ENCODE results near the gene TYMP.

Gene TYMP

DNA sequence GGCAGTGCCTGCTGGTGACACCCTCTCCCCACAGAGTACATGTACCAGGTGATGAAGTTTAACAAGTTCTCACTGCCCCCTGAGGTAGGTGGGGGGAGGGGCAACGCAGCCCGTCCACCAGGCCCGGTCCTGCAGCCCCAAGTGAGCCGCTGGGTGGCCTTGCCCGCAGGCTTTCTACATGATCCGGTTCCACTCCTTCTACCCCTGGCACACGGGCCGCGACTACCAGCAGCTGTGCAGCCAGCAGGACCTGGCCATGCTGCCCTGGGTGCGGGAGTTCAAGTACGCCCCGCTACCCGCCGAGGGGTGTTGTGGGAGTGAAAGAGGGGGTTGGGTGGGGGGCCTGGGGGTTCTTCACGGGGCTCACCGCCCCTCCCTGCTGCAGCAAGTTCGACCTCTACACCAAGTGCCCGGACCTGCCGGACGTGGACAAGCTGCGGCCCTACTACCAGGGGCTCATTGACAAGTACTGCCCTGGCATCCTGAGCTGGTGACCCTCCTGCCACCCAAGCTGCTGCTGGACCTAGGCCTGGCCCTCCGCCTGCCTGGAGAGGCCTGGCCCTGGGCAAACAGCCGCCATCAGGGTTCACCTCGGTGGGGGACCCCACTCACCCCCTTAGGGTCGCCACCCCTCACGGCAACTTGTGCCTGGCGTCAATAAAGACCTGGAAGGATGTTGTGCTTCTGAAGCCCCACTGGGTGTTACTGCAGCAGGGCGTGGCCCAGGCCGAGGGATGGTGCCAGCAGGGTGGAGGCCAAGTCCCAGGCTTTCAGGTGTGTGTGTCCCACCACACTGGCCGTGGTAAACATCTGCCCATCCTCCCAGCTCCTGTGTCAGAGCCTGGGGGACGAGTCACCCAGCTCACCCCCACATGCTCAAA, 40.2 kb downstream of the TYMP start:
- DNase-seq (ENCODE audit: low read depth, low spot score): no peak

DNA sequence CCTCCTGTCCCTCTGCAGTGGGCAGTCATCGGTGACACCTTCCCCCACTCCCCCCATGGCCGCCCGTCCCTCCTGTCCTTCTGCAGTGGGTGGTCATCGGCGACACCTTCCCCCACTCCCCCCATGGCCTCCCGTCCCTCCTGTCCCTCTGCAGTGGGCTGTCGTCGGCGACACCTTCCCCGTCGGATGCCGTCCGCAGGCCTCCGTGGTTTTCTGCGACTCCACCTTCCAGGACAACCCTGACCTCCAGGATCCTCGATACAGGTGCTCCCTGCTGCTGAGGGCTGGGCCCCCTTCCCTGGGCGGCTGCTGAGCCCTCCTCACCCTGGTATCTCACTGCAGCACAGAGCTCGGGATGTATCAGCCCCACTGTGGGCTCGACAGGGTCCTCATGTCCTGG, 40.9 kb downstream of the TYMP start:
- no peak for DNase-seq (ENCODE audit: low read depth, low spot score)
- H3K4me3 ChIP-seq (ENCODE audit: low read length): no peak overlapping the region

More for the DNA sequence above, 40.2 kb downstream of the TYMP start:
- no peak overlapping the region for H3K4me3 ChIP-seq (ENCODE audit: low read length)

DNA sequence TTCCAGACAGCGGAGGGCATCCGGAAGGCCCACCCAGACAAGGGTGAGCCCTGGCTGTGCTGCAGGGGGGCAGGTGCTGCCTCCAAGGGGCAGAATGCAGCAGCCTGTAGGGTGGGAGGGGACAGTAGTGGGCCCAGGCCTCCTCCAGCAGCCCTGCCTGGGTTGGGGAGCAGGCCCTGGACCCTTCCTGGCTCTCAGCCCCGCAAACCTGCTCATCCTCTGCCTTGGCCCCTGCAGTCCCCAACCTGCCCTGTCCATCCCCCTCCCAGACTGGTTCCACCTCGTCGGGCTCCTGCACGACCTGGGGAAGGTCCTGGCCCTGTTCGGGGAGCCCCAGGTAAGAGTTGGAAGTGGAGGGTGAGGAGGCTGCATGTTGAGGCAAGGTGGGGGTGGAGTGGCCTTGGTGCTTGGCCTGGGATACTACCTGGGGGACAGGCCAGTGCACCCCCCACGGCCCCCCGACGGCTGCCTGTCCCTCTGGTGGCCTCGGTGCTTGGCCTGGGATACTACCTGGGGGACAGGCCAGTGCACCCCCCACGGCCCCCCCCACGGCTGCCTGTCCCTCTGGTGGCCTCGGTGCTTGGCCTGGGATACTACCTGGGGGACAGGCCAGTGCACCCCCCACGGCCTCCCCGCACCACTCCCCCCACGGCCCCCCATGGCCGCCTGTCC, 41.7 kb downstream of the TYMP start:
- no peak for DNase-seq (ENCODE audit: low read depth, low spot score)
- H3K4me3 ChIP-seq (ENCODE audit: low read length): no peak overlapping the region

DNA sequence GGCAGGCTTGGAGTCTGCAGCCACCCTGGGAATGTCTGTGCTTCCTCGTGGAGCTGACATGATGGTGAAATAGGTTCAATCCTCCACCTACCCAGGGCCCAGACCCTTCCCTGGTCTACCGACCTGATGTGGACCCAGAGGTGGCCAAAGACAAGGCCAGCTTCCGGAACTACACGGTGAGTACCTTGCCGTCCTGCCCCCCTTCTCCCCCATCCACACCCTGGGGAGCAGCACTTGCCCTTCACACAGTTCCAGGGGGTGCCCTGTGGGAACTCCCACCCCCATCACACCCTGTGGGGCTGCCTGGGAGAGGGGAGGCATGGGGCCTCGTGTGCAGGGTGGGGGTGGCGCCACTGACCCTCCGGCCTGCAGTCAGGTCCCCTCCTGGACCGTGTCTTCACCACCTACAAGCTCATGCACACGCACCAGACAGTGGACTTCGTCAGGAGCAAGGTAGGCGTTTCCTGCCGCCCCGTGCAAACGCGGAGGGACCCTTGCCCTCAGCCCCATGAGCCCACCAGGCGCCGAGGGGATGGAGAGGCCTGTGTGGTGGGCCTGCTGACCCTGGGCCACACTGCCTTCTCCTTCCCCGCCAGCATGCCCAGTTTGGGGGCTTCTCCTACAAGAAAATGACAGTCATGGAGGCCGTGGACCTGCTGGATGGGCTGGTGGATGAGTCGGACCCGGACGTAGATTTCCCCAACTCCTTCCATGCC, 42.4 kb downstream of the TYMP start:
- no peak overlapping the region for H3K4me3 ChIP-seq (ENCODE audit: low read length)
- DNase-seq (ENCODE audit: low read depth, low spot score): no peak

DNA sequence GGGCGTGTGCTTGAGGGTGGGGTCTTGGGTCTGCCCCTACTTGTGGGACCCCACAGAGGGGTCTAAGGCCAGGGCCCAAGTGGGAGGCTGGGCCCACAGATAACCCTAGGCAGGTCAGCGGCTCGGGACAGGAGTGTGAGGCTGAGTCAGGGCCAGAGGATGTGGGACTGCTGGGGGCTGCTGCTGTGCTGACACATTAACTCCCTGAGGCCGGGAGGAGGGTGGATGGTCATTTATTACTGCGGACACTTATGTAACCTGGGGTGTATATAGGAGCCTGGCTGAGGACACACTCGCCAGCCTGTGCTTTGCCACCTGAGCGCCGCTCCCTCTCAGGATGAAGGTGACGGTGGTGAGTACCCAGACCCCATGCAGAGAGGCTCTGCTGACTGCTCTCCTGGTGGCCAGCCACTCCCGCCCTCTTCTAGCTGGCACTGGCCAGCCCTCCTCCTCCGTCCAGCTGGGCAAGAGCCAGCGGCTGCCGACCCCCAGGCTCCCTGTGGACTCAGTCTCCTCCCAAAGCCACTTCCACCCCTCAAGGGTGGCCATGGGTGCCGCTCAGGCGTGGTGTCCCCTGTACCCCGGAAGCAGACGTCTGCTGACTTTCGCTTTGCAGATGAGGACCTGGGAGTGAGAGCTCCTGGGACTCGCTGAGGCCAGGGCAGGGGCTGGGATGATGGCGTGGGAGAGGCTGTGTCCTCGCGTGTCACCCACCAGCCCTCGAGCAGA, 43.1 kb downstream of the TYMP start, which contains the start of gene MIOX:
MIOX (plus strand) TSS at position 299 of the 729 bp plus-strand sequence; CDS start at position 338, 39 bp downstream.
- no peak within 1 kb of the TSS for H3K4me3 ChIP-seq (ENCODE audit: low read length)
- DNase-seq (ENCODE audit: low read depth, low spot score): no peak

DNA sequence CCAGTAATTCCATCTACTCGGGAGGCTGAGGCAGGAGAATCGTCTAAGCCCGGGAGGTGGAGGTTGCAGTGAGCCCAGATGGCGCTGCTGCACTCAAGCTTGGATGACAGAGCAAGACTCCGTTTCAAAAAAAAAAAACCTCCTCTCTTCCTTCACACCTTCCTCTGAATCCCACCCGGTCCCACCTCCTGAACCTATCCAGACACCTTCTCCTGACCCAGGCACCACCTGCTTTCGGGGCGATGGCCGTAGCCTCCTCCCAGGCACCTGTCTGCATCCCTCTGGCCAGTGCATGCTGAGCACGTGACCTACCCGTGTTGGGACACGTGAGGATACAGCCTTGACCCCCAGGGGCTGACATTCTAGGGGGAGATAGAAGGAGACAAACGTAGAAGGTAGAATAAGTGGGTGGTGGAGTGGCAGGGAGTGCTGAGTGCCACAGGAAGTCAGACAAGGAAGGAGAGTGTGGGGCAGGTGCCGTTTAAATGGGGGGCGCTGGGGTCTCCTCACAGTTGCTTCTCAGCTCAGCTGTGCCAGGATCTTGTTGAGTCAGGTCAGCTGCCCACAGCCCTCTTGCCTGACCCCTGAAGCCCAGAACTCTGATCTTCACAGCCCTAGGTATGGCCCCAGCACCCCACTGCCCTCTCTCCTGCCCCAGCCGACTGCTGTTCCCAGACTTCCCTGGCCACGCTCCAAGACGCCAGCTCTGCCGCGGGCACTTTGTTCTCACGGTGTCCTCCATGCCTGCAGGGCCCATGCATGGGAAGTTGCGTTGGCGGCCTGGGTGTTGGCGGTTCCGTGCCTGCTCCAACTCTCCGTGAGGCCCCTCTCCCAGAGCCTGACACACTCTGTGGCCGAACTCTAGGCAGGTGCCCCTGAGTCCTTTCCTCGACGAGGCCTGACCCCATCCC, 44.3 kb downstream of the TYMP start:
- no peak for DNase-seq (ENCODE audit: low read depth, low spot score)
- no peak overlapping the region for H3K4me3 ChIP-seq (ENCODE audit: low read length)

DNA sequence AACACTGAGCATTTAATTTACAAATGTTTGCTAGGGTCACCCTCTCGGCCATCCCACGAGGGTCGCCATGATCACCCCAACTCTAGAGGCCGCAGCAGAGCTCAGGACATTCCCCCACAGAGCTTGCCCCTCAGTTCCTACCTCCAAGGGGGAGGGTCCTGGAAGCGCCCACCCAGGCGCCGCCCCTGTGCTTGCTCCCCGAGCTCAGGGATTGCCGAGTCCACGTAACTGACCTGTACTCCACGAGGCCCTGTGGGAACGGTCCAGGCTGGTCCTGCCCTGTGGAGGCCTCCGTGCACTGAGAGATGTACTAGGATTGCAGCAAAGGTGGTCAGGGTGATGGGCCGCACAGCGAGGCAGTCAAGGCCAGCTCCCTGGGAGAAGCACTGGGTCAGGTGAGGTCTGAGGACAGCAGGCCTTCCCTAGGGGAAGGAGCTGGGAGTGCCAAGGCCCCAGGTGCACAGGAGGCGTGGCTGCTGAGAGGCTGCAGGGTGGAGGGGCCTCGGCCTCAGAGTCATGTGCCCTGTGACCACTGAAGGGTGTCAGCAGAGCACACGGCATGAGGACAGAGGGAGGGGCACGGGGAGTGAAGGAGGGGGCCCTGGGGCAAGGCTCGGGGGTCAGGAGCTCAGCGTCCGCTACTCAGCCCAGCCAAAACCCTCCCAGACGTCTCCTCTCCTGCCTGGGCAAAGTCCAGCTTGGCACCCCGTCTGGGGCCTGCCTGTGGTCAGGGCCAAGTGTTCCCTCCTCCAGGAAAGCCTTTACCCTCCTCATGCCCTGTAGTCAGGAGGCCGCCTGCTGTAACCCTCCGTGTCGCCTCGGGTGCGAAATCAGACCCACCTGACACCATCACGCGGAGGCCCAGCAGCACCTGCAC, 45.6 kb downstream of the TYMP start:
- no peak overlapping the region for H3K4me3 ChIP-seq (ENCODE audit: low read length)
- DNase-seq (ENCODE audit: low read depth, low spot score): no peak

DNA sequence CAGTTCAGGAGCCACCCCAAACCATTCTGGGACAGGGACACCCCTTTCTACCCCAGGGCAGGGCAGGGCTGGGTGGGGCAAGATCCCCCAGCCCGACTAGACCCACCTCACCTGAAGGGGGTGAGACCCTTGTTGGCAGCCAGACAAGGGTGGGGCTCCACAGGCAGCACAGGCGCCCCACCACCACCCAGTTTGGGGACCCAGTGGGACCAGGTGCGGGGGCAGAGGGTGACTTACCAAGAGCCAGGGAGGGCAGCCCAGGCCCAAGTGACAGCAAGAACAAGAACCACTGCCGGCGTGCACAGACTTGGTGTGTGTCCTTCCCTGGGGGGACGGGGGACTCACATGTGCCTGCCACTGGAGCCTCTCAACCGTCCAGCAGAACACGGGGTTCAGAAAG, 46.3 kb downstream of the TYMP start:
- DNase-seq (ENCODE audit: low read depth, low spot score): no peak
- no peak overlapping the region for H3K4me3 ChIP-seq (ENCODE audit: low read length)

DNA sequence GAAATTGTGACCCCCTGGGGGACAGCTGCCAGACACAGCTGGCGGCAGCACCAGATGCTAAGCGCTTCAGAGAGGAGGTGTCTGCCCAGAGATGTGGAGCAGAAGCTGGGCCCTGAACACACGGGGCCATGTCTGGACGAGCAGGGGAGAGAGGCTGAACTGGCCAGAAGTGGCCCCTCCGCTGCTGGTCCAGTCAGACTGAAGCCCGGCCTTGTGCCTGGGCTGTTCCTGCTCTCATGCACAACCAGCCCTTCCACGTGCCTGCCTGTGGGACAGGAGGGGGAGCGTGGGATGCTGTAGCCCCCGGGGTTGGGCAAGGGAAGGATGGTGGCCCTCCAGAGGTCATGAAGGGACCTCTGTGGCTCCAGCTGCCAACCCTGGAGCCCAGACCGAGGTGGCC, 46.7 kb downstream of the TYMP start:
- DNase-seq (ENCODE audit: low read depth, low spot score): no peak
- H3K4me3 ChIP-seq (ENCODE audit: low read length): no peak overlapping the region

DNA sequence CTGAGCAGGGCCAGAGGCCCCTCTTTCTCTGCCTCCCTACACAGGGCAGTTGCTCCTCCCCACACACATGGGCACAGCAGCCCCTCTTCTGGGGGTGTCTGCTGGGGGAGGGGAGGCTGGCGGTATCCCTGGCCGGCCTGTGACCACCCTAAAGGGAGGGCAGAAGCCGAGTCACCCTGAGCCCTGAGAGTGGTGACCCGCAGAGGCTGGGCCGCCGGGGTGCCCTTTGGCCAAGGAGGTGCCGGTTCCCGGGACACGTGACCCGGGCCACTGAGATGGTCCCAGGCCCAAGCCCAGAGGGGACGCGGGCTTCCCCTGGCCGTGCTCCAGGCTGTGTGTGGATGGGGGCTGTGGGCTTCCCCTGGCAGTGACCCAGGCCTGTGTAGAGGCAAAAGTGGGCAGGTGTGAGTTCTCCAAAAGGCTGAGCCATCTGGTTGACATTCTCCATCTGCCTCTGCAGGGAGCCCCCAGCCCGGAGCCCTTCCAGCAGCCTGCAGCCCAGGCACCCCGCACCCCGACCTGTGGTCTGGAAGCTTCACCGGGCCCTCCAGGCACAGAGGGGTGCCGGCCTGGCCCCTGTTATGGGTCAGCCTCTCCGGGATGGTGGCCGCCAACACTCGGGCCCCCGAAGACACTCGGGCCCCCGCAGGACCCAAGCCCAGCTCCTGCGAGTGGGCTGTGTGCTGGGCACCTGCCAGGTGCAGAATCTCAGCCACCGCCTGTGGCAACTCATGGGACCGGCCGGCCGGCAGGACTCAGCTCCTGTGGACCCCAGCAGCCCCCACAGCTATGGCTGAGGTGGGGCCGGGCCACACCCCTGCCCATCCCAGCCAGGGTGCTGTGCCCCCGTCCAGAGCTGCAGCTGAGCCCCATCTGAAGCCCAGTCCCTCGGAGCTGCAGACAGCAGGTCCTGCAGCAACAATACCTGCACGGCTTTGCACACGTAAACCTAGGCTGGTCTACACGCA, 47.4 kb downstream of the TYMP start:
- peak overlapping the region; percentile 47 for H3K4me3 ChIP-seq (ENCODE audit: low read length)

DNA sequence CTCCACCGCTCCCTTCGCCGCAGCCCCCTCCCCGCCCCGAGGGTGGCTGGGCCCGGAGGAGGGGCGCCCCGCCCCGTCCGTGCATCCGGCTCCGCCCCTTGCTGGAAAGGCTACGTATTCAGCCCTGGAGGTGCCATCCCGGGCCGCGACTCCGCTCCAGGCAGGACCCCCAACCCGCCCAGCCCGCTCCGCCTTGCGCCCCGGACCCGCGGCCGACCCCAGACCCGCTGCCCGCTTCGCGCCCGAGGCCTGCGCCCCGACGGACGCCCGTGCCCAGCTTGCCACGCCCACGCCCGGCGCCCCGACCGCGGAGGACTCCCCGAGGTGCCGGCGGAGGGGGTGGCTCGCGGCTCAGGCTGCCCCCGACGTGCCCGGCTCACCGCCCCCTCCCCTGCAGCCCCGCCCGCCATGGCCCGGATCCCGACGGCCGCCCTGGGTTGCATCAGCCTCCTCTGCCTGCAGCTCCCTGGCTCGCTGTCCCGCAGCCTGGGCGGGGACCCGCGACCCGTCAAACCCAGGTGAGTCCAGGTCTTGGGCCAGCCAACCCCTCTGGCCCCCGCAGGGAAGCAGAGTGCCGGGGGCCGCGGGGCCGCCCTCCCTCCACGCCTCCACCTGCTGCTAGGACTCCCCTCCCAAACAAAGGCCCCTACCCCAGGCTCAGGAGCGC, 48.2 kb downstream of the TYMP start, which contains the start of gene ADM2:
ADM2 (plus strand) TSS at position 104 of the 667 bp plus-strand sequence; CDS start at position 409, 305 bp downstream.
- H3K4me3 ChIP-seq (ENCODE audit: low read length): peak within 1 kb of the TSS; percentile 47
- DNase-seq (ENCODE audit: low read depth, low spot score): no peak

More for the DNA sequence above, 47.4 kb downstream of the TYMP start:
- DNase-seq (ENCODE audit: low read depth, low spot score): no peak

DNA sequence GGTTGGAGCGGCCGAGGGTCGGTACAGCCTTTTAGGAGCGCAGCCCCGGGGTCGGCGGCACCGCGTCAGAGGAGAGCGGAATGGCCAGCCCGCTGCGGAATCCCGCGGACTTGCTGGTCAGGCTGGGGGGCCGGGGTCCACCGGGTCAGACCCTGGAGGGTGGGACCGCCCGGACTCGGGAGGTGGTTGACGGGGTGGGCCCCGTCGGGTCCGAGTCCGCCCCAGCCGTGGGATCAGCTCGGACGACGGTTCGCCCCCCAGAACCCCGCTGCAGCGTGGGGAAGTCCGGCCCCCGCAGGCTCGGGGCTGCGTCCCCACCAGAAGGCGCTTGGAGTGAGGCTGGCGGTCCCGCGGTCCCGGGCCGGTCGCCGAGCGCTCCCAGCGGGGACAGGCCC, 48.8 kb downstream of the TYMP start:
- DNase-seq (ENCODE audit: low read depth, low spot score): no peak
- H3K4me3 ChIP-seq (ENCODE audit: low read length): peak overlapping the region; percentile 47; the same call in 1 of the 2 replicates

DNA sequence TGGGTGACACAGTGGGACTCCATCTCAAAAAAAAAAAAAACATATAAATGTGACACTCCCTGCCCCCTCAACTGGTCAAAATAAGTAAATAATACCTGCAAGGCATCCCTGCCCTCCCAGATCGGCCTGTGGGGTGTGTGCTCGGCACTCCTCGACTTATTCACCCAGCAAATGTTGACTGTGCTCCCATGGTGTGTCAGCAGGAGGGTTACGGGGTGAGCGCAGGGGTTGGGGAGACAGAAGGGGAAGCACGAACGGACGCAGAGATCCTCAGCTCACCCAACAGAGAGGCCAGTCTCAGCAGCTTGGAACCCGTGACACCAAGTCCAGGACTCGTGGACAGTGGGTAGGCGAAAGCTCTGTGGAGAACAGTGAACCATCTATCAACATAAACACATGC, 50.1 kb downstream of the TYMP start:
- no peak for DNase-seq (ENCODE audit: low read depth, low spot score)

DNA sequence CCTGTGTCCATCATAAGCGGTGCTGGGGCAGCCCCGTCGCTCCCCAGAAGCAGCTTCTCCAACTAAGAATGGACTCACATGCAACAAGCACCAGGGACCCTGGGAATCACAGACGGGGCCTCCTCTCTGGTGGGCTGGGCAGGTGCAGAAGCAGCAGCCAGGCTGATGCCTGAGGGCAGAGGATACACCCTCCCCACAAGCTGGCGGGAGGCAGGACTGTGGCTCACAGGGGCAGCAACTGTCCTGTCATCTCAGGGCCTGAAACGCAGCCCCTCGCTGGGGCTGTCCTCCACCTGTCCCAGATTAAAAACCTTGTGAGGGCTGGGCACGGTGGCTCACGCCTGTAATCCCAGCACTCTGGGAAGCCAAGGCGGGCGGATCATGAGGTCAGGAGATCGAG, 51.9 kb downstream of the TYMP start:
- H3K4me3 ChIP-seq (ENCODE audit: low read length): no peak overlapping the region
- DNase-seq (ENCODE audit: low read depth, low spot score): no peak

More for the DNA sequence above, 50.1 kb downstream of the TYMP start:
- H3K4me3 ChIP-seq (ENCODE audit: low read length): no peak overlapping the region

DNA sequence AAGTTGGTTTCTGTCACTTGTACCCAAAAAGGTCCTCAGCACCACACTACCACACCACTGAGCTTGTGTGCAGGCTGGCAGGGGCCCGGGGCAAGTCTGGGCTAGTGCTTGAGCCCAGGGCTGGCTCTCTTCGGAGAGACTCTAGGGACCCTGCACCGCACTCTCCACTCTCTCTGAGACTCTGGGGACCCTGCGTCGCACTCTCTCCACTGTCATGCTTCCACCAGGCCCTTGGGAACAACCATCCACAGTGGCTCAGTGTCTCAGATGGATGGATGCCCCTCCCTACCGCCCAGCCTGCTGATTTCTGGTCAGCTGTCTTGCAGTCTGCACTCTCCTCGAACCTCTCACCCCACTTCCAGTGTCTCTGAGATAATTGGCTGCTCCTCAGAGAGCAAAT, 52.9 kb downstream of the TYMP start:
- no peak for DNase-seq (ENCODE audit: low read depth, low spot score)

More for the DNA sequence above, 52.9 kb downstream of the TYMP start:
- H3K4me3 ChIP-seq (ENCODE audit: low read length): no peak overlapping the region

Measured in Jurkat, Clone E6-1 (cell line).